GM19035 (cell line): Measurements from ENCODE around the gene KBTBD8.

ENCODE experiments used
- ATAC-seq: cut with Tn5 transposase; IDR thresholded peaks from one replicate; pipeline ENCODE4 v1.9.1; 2021; ENCODE audit not compliant: unreplicated experiment

The KBTBD8 gene, protein sequence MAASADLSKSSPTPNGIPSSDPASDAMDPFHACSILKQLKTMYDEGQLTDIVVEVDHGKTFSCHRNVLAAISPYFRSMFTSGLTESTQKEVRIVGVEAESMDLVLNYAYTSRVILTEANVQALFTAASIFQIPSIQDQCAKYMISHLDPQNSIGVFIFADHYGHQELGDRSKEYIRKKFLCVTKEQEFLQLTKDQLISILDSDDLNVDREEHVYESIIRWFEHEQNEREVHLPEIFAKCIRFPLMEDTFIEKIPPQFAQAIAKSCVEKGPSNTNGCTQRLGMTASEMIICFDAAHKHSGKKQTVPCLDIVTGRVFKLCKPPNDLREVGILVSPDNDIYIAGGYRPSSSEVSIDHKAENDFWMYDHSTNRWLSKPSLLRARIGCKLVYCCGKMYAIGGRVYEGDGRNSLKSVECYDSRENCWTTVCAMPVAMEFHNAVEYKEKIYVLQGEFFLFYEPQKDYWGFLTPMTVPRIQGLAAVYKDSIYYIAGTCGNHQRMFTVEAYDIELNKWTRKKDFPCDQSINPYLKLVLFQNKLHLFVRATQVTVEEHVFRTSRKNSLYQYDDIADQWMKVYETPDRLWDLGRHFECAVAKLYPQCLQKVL

DNA sequence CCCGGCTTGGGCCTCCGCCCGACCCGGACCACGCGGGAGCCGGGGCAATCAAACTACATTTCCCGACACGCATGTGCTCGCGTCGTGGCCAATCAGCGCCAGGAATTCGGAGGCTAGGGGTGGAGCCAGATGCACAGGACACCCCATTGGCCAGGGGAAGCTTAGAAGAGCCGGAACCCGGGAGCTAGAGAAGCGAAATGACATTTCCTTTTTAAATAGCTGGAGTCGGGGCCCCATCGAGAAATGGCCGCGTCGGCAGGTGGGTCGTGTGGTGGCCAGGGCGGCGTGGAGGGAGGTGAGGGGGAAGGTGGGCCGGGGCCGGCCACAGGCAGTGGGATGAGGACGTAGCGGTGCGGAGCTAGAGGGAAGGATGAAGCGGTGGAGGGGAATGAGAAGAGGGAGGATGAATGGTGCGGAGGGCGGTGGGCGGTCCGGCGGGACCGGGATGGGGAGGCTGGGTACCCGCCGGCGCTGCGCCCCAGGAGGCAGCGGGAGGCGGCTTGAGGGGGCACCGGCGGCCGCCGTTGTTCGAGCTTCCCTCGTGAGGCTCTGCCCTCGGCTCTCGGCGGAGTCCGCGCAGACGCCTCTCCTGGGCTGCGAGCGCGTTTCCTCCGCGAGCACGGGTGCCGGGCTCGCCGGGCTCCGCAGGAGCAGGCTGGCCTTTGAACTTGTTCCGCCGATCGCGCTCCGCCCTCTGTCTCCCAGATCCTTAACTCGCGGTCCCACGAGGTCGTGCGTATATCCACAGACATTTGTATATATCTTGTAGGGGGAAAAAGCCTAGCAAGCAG lies at the start of gene KBTBD8:
Gene KBTBD8 (plus strand): TSS at position 195 of the 791 bp plus-strand sequence. CDS start 49 bp downstream, at position 244.
- peak; percentile 92 for ATAC-seq

DNA sequence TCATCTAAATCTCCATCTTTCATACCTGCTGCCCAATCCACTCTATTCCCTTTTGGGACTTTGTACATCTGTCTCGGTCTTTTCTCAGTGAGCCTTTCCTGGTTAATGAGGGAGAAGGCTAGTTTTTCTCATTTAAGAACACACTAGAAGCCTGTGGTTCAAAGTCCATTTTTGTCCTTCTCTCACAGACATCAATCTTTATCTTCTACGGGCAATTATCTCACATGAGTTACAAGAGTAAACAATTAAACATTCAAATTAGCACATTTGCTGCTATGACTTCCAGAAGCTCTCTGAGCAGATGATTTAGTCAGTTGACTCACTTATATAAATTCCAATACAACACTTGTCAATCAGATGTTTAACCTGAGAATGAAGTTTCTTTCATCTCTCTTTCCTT lies 49.3 kb upstream of the KBTBD8 start:
- ATAC-seq: no peak

DNA sequence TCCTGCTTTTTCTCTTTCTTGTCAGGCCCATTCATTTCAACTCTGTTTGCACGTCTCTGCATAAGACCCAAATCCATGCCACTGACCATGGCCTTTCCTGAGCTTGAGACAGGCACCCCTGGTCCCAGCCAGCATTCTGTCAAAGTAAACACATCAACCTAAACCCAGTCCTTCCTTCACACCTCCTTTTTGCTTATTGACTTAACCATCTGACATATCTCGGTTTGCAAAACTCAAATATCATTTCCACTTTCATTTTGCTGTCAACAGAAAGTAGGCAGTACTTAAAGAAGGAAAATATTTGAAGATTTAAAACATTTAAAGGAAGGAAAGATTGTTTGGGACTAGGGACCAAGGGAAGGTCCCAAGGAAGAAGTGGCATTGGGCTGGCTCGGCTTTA lies 48.2 kb upstream of the KBTBD8 start:
- no peak for ATAC-seq

DNA sequence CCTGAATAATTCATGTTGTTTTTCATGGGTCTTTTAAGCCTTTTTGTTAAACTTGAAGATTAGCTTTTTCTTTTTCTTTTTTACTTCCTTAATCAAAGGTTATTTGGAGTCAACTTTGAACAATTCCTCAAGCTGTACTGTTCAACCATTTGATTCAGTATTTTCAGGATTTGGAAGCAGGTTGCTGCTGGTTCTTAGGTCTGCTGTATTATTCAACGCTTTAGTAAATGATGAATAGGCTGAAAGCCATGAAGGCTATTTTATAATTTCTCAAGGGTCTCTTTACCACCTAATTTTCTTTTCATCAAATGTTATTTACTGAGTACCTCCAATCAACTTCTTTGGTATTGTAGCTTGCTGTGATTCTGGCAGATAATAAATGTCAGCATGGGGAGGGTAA lies 45.8 kb upstream of the KBTBD8 start:
- no peak for ATAC-seq

DNA sequence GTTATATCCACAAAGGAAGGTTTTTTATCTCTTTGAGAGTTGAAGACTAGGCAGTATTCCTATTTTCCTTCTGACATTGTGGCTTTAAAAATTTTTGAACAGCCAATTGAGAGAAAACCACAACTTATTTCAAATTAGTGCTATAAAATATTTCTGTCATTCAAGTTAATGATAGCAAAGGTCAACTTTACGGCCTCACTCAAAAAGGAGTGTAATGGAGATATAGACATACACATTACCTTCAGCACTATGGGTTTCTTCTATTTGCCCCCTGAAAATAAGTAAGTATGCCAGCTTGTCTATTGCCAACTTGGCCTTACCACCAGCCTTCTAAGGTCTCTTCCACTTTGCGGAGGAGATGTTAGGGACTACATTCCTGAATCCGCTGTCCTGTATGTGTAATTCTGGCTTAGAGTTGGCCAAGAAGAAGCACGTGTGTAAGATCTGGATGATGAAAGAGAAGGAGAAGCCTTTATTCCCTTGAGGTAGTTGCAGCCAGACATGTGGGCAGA lies 44.1 kb upstream of the KBTBD8 start:
- ATAC-seq: no peak

DNA sequence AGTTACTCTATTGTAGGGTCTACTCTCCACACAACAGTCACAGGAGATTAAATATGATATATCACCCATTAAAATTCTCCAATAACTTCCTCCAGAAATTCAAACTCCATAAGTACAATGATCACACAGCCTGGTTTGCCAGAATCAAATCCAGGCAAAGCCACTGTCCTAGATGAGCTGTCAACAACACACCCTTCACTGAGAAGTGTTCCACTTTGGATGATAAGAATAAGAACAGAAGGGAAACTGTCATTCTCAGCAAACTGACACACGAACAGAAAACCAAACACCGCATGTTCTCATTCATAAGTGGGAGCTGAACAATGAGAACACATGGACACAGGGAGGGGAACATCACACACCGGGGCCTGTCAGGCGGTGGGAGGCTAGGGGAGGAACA lies 41.4 kb upstream of the KBTBD8 start:
- ATAC-seq: no peak

DNA sequence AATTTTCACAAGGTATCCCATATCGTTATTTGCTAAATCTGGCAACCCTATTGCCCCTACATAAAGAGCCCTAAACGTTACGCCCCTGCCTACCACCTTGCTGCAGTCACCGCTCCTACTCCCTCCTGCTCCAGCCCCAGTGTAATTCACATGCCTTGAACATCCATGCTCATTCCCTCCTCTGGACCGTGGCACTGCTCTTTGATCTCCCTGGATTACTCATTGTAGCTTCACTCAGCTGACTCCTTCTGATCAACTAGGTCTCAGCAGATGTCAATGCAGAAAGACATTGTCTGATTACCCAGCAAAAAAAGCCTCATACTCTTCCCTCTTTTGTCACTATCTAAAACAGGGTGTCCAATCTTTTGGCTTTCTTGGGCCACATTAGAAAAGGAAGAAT lies 40.7 kb upstream of the KBTBD8 start:
- ATAC-seq: no peak

DNA sequence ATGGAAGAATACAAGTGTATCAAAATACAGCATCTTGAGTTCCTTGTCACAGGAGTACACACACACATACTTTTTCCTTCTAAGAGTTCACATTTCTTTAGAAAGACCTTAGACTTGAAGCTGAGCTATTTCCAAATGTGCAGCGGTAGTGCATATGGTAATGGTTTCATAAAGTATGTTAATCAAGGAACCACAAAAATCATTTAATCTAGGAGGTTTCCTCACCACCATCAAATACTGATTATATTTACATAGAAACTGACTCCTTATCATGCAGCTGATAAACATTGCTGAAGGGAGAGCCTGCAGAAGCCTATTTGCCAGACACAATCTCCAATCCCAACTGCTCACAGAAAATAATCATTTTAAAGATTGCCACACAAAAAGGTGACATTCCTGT lies 40.0 kb upstream of the KBTBD8 start:
- ATAC-seq: no peak

DNA sequence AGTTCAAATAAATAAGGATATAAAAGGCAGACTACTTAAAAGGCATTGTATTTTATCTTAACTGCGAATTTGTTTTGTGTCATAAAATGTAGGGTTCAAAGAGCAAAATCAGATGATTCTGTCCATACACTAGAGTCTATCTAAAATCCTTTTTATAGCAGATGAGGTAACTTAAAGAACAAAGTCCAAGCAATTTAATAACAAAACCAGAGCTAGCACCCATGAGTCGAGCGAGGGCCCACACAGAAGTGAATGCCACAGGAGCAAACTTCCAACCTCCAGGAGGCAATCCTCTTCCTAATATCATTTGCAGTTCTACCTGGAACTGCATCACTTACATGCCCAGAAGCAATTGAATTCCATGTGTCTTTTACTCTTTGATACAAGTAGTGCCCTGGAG lies 35.4 kb upstream of the KBTBD8 start:
- no peak for ATAC-seq

DNA sequence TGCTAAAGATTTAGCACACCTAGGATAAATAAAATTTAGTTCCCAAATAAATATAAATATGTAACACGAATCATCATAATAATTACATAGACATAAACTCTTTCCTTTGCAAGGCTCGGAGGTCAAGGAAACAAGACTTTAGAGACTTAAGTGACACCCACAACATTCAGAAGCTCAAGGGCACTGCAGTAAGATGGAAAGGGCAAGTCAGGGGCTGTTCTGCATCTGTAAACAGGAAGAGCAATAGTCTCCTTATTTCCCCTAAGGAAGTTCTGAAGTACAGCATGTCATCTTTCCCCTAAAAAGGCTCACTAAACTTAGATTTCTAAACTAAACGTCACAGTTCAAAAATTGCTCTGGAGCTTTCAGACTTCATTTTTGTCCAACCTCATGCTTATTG lies 26.9 kb upstream of the KBTBD8 start:
- ATAC-seq: no peak

DNA sequence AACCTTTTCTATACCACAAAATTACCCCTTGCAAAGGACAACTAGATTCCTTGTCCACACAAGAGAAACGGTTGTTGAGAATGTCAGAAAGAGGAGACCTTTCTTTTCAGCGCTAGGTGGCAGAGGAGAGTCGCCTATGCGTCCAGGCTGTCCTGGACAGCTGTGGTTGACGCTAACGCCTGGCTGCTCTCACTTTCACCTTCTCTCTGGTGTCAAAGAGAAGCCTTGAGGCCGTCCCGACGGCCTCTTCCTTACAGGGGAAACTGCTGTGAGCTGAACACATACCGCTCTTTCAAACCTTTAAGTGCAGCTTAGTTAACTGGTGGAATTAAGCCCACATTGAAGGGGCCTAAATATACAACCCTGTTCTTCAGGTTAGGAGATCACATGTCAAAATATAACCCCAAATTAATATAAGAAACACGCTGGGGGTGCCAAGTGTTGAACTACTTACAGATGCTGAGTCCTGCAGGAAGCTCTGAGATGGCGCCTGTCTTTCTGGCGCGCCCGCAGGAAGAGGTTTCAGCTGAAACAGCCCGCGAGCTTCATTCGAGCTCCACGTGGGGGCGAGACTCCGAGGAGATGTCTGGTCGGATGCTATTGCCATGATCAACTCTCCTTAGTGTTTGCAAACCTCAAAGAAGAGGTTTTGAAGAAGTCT lies 26.1 kb upstream of the KBTBD8 start:
- ATAC-seq: peak; percentile 100

DNA sequence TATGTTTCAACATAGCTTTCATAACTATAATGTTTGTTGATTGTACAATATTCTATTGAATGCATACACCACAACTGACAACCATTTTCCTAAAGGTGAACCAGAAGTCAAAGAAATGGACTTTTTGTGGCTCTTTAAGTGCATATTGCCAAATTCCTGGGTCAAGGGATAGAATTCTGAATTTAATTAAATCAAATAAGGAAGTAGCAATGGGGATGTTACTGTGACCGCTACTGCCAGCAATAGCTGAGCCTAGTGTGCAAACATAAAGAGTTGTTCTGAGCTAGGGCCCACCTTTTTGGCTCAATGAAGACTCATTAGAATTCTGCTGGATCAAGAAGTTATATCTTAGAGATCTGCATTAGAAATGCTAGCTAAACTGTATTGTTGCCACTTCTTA lies 17.3 kb upstream of the KBTBD8 start:
- ATAC-seq: no peak

DNA sequence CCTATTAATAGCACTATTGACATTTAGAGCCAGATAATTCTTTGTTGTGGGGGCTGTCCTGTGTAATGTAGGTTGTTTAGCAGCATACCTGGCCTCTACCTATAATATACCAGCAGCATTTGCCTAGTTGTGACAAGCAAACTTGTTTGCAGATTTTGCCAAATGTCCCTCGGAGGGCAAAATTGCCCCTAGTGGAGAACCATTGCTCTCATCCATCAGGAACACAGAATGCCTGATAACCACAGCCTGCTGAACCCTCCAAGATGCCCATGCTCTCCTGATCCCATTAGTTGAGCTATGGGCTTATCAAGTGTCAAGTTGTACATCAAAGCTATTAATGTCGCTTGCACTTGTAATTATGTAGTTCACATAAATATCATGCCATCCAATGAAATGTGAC lies 15.0 kb upstream of the KBTBD8 start:
- no peak for ATAC-seq

DNA sequence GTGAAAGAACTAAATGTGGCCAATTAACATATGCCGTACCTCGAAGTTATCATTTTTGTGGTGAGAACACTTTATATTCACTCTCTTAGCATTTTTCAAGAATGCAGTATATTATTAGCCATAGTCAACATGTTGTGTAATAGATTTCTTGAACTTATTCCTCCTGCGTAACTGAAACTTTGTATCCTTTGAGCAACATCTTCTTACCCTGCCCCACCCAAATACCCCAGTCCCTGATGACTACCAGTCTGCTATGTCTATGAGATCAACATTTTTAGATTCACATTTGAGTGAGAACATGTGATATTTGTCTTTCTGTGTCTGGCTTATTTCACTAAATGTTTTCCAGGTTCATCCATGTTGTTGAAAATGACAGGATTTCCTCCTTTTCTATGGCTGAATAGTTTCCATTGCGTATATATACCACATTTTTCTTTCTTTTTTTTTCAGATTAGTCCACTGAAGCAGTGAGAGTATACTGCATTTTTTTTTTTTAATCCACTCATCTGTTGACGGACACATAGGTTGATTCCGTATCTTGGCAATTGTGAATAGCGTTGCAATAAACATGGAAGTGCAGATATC lies 12.7 kb upstream of the KBTBD8 start:
- ATAC-seq: no peak

DNA sequence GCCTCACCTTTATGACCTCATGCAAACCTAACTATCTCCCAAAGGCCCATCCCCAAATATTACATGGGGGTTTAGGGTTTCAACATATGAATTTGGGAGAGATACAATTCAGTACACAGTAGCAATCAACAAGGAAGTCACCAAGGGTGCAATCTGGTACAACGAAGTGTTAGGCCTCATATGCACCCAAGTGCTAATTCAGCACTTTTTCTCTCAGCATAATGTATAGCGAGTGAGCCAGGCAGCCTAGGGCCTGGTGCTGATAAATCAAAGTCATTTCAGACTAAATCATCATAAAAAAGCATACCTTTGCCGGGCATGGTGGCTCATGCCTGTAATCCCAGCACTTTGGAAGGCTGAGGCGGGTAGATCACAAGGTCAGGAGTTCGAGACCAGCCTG lies 11.7 kb upstream of the KBTBD8 start:
- ATAC-seq: no peak

DNA sequence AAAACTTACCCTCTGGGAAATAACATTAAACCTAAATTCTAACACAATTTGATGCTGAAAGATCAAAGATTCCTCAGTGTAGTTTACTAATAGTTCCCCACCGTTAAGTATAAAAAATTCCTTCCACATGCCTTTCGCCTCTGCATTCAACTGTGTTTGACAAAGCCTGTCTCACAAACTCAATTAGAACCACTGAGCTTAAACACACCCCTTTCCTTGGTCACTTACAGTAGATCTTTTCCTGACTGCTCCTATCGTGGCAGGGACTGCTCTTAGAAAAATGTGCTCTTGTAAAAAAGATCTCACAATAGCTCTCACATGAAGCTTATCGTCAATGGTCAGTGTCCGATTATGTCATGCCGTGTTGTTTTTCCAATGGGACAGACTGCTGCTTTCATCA lies 8.9 kb upstream of the KBTBD8 start:
- no peak for ATAC-seq

DNA sequence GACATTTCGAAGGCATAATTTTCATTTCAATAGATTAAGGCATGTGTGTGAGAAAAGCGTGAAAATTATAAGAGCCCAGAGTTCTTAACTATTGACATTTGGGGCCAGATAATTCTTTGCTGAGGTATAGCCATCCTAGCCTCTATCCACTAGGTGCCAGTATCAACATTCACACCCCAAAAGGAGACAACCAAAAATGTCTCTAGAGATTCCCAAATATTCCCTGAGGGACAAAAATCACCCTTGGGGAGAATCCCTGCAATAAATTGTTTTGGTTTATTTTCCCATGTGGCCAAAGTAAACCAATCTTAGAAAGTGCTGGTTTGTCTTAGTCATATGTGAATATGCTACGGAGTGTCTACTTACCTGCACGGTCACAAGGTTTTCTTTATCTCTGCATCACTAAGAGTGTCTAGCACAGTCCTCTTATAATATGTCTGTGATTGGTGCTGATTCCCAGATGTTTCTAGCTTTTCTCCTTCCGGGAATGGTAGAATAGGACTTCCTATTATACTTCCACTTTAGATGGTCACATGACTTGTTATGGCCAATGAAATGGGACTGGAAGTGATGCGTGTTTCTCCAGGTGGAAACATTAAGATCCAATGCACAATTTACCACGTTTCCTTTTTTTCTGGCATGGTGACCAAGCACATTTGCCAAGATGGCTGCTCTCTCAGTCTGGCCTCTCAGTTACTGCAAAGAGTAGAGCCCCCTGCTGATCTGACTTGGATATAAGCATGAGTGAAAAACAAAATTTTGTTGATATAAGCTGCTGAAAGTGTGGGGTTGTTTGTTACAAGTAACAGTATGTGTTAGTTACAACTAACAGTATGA lies 8.0 kb upstream of the KBTBD8 start:
- peak; percentile 81 for ATAC-seq

DNA sequence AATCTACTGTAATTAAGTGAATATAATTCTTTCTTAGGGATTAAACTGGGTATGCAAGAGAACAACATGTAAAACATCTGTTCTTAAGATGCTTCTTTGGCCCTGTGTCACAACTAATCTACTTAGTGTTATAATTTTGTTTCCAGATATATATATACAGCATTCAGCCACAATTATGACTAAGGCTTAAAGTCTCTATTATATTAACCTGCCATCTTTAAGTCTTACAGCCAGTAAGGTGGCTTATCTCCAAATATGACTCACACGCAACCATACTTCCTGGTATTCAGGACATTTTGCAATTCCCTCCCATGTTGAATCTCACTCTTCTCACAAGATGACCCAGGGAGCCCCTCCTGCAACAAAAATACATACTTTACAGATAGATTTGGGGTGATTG lies 6.6 kb upstream of the KBTBD8 start:
- no peak for ATAC-seq

DNA sequence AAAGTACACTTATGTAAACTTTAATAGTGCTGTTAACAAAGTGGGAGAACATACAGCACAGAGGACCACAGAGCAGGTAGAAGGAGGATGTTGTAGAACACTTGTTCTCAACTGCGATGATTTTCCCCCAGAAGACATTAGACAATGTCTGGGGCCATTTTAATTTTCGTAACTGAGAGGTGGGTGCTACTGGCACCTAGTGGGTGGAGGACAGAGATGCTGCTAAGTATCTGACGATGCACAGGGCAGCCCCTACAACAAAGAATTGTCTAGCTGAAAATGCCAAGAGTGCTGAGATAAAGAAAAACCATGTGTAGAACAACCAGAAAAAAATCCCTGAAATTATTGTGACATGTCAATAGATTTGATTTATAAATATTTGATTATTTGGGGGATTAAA lies 5.0 kb upstream of the KBTBD8 start:
- ATAC-seq: no peak

DNA sequence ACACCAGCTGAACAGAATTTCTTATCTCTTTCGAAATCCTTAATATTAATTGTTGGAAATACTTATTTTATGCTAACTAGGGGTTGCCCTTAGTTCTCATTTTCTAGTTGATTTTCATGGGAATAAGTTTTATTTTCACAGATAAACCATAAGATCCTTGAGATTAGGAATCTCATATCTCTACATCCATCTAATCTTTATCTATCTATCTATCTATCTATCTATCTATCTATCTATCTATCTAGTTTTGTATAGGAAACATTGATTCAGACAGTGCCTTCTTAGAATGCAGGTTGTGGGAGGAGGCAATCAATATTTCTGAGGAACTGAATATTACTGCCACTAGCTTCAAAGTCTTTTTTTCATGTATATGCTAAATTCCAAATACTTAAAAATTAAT lies 3.5 kb upstream of the KBTBD8 start:
- no peak for ATAC-seq
